Measurements from ENCODE around the gene TNNC2.
A peak's percentile ranks its signal among the peaks of the same experiment; 100 is the strongest.
"Not testable (repeated sequence)": the region's sequence is repeated elsewhere in the genome, so short reads cannot be mapped to it uniquely, and the experiment has no call there.

The TNNC2 gene

GRCh38 chr20:45827030-45827652, at the start of gene TNNC2:
TNNC2 (minus strand) TSS chr20:45827312; CDS start chr20:45827248, 64 bp downstream.
- no peak for DNase-seq (ENCODE audit: low read depth)

DNA sequence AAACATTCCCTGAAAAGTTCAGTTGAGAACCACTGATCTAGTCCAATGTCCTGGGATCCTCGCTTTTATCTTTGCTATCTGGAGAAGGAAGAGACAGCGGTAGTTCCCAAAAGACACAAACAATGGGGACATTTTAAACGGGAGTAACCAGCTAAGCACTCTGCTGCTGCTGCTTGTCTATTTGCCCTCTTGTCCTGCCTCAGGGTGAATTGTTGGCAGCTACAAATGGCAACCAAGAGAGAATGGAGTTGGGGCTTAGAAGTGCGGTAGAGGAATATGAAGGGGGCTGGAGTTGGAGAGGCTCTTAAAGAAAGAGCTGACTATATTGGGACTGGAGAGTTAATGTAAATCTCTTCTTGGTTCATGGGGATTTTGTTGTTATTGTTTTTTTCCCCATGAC, 47.5 kb upstream of the TNNC2 start:
- DNase-seq (ENCODE audit: low read depth): no peak

- not testable (repeated sequence) for DNase-seq (ENCODE audit: low read depth)
Observed at GRCh38 chr20:45874104-45874481, 47.0 kb upstream of the TNNC2 start.

GRCh38 chr20:45873409-45874103, 46.4 kb upstream of the TNNC2 start:
- no peak for DNase-seq (ENCODE audit: low read depth)

GRCh38 chr20:45872626-45873025, 45.5 kb upstream of the TNNC2 start:
- no peak for DNase-seq (ENCODE audit: low read depth)

DNA sequence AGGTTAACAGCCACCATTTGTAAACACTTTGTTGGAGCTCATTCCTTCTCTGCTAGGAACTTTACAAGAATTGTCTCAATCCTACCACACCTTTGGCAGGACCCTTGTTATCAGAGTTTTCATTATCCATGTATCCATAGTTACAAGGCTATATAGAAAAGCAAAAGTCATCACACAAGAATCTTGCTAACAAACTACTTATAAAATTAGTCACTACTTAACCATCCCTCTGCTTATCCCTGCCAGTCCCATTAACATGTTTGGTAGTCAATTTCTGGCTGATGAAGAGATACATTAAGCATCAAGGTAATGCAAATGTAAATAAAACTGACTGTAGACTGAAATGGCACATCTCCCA, 40.7 kb upstream of the TNNC2 start:
- no peak for DNase-seq (ENCODE audit: low read depth)

DNA sequence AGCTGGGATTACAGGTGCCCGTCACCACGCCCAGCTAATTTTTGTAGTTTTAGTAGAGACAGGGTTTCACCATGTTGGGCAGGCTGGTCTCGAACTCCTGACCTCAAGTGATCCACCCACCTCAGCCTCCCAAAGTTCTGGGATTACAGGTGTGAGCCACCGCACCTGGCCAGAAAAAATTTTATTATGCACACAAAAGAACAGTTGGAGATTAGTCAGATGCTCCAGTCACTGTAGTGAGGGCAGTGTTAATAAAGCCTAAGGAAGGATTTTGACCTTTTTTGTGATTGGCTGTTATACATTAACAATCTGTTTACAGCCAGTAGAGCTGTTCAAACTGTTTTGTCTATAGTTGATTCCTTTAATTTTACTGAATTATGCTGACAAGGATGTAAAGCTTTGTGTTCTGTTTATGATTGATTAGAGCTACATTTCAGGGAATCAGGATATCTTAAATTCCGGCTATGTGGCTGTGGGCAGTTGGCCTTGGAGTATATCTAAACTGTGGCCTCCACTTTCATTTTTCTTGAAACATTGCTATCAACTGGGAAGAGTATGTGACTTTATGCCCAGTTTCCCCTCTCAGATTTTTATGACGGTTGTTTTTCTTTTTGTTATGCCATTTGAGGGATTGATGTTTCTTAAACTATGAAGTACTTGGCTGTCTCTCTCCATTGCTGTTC, 40.2 kb upstream of the TNNC2 start:
- no peak for DNase-seq (ENCODE audit: low read depth)

DNA sequence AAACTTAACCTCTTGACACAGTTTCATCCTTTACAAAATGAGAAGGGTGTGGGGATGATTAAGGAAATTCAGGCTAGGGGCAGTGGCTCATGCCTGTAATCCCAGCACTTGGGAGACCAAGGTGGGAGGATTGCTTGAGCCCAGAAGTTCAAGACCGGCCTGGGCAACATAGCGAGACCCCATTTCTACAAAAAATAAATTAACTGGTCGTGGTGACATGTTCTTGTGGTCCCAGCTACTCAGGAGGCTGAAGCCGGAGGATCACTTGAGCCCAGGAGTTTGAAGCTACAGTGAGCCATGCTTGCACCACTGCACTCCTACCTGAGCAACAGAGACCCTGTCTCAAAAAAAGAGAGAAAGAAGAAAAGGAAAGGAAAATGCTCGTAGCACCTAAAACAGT, 39.3 kb upstream of the TNNC2 start:
- DNase-seq (ENCODE audit: low read depth): no peak

- no peak for DNase-seq (ENCODE audit: low read depth)
Observed at GRCh38 chr20:45863543-45864470, 36.7 kb upstream of the TNNC2 start.

GRCh38 chr20:45861221-45862075, 34.3 kb upstream of the TNNC2 start:
- no peak for DNase-seq (ENCODE audit: low read depth)

DNA sequence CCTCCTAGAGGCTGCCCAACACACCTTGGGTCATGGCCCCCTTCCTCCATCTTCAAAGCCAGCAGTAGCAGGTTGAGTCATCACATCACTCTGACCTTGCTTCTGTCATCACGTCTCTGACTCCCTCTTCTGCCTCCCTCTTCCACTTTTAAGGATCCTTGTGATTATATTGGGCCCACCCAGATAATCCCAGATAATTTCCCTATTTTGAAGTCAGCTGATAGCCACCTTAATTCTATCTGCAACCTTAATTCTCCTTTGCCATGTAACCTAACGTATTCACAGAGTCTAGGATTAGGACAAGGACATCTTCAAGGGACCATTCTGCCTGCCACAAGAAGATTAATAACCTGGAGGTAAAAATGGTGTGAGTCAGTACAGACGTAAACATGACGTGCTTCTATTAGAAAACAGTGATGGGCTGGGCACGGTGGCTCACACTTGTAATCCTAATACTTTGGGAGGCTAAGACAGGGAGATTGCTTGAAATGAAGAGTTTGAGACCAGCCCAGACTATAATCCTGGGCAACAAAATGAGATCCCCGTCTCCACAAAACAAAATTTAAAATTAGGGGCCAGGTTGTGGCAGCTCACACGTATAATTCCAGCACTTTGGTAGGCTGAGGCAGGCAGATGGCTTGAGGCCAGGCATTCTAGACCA, 33.6 kb upstream of the TNNC2 start:
- no peak for DNase-seq (ENCODE audit: low read depth)

GRCh38 chr20:45859916-45860315, 32.8 kb upstream of the TNNC2 start:
- DNase-seq (ENCODE audit: low read depth): no peak

DNA sequence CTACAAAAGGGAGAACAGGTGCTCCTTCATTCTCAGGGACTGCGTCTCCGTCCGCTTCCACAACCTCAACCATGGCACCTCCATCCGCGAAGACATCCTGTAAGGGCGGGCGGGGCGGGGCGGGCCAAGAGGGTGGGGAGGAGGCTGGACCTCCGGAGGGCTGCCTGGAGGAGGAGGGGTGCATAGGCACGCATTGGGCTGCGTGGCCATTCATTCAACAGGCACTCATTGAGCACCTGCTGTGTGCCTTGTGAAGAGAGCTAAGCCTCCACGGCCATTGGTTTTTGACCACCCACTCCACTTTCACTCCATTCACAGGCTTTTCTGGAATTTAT, 30.7 kb upstream of the TNNC2 start:
- no peak for DNase-seq (ENCODE audit: low read depth)

GRCh38 chr20:45857114-45857881, 30.2 kb upstream of the TNNC2 start, which contains the start of the genes ACOT8 and ZSWIM3:
ACOT8 (minus strand) TSS chr20:45857392; CDS start chr20:45857315, 77 bp downstream.
ZSWIM3 (plus strand) TSS chr20:45857614; CDS start chr20:45857826, 212 bp downstream.
- DNase-seq (ENCODE audit: low read depth): peak; percentile 93

- DNase-seq (ENCODE audit: low read depth): no peak
Observed at GRCh38 chr20:45853484-45853883, 26.4 kb upstream of the TNNC2 start.

- no peak for DNase-seq (ENCODE audit: low read depth)
Observed at GRCh38 chr20:45852326-45852725, 25.2 kb upstream of the TNNC2 start.

GRCh38 chr20:45851501-45851900, 24.4 kb upstream of the TNNC2 start:
- no peak for DNase-seq (ENCODE audit: low read depth)

DNA sequence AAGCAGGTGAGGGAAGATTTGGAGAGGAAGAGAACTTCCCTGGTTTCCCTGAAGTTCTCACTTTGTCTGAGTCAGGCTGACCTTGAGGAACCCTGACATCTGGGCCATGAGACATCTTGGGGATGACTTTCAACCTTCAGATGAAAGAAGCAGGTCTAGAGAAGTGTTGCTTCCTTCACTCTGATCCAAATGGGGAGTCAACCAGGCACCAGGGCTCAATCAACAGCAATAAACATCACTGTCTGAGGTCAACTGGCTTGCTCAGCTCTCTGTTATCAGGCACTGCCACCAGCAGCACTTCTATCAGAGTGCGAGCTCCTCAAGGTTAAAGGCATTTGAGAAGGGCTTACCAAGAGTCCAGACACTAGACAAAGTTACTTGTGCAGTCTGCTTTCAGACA, 23.8 kb upstream of the TNNC2 start:
- DNase-seq (ENCODE audit: low read depth): no peak

DNA sequence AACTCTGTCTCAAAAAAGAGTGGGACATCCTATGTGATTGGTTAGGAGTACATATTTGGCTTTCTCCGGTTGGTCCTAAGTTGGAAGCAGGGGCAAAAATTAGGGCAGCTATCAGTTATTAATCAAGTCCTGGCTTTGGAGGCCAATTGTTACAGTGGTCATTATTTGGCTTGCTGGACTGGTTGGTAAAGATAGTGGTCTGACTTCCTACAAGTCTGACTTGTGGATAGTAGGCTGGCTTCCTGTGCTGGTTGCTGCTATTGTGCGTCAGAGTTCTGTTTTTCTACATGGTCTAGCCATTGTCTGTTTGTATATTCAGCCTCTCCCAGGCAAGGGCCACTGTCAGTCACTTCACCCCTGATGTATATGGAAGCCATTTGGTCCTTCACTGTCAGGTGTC, 23.1 kb upstream of the TNNC2 start:
- DNase-seq (ENCODE audit: low read depth): no peak

DNA sequence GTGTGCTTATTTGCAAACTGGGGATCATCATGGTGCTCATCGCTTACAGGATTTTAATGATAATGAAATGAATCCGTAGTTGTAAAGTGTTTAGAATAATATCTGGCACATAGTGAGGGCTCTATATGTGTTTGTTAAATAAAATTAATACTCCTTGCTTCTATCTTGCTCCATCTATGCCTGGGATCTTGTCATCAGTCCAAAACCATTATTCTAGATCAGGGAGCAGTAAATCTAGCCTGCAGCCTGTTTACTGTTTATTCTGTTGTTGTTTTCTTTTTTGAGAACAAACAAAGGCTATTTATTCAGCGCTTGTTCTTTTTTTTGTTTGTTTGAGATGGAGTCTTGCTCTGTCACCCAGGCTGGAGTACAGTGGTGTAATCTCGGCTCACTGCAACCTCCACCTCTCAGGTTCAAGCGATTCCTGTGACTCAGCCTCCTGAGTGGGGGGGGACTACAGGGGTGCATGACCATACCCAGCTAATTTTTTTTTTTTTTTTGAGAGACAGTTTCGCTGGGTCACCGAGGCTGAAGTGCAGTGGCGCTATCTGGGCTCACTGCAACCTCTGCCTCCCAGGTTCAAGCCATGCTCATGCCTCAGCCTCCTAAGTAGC, 22.0 kb upstream of the TNNC2 start:
- DNase-seq (ENCODE audit: low read depth): no peak

All from T-helper 22 cell (primary cell).